ENCODE measurements around the gene LRRC43. TPM values are rescaled to one million over a fixed set of nuclear protein-coding genes. Genes with fewer than 3 reads are reported as not detected.
A peak's percentile ranks its signal among the peaks of the same experiment; 100 is the strongest.

LRRC43 gene
- total RNA-seq, 1 experiment from 2014 or later, result 0.46 TPM

- H3K4me3 Mint-ChIP-seq, result no peak overlapping the region
- TF ChIP-seq CTCF (conservative IDR thresholded peaks at IDR 0.05), result no peak
These were observed 45.2 kb upstream of the LRRC43 start for GRCh38 chr12:122137681-122138080.

More at GRCh38 chr12:122137681-122138080, 45.2 kb upstream of the LRRC43 start:
- Histone ChIP-seq H3K14ac (ENCODE audit: insufficient read depth, low read length) (no peak overlapping the region), H4K8ac (replicated peaks; ENCODE audit: insufficient read length, low read depth, low read length) (no peak overlapping the region), H3K9ac (ENCODE audit: extremely low read depth, insufficient read length, low read length) (no peak overlapping the region), H2AK5ac (ENCODE audit: insufficient read length, low read length) (no peak overlapping the region), H2AFZ (ENCODE audit: low read length) (no peak overlapping the region), H2BK12ac (ENCODE audit: insufficient read length, low read depth, low read length) (no peak overlapping the region), H3K18ac (ENCODE audit: insufficient read length, low read depth, low read length) (no peak overlapping the region), H3T11ph (ENCODE audit: low read length) (no peak overlapping the region), H3K27me3 (ENCODE audit: insufficient read depth, low read length) (no peaks in the 10 kb centered on the region), H2BK120ac (ENCODE audit: low read depth, low read length, poor library complexity, severe bottlenecking) (no peak overlapping the region), H4K91ac (ENCODE audit: insufficient read length, low read depth, low read length) (no peak overlapping the region), H2BK15ac (ENCODE audit: low read depth, low read length) (no peak overlapping the region), H3K4ac (ENCODE audit: low read depth, low read length) (no peak overlapping the region), H4K5ac (ENCODE audit: insufficient read length, low read depth, low read length) (no peak overlapping the region), H2BK20ac (ENCODE audit: low read depth, low read length, poor library complexity, severe bottlenecking) (no peak overlapping the region), H3K79me2 (ENCODE audit: insufficient read depth, low read length) (no peaks in the 10 kb centered on the region), H3K4me2 (ENCODE audit: insufficient read depth, insufficient read length, low read length) (no peak overlapping the region), H3K79me1 (ENCODE audit: insufficient read depth, low read depth, low read length, poor library complexity, severe bottlenecking) (no peaks in the 10 kb centered on the region), H3K56ac (ENCODE audit: insufficient read length, low read depth, low read length) (no peak overlapping the region), H3K23ac (ENCODE audit: insufficient read length, low read depth, low read length) (no peak overlapping the region), H2BK5ac (ENCODE audit: insufficient read length, low read length) (no peak overlapping the region), H4K20me1 (ENCODE audit: control insufficient read depth, insufficient read depth, insufficient read length) (no peaks in the 10 kb centered on the region), H3K9me3 (ENCODE audit: control insufficient read depth, low read depth, low read length) (peaks cover 11% of the 10 kb centered on the region), H3K4me1 (ENCODE audit: insufficient read depth, low read length) (no peaks in the 10 kb centered on the region), H3K27ac (ENCODE audit: insufficient read length, low read depth, low read length) (no peak overlapping the region), H3K23me2 (ENCODE audit: insufficient read length, low read depth, low read length, poor library complexity, severe bottlenecking) (no peaks in the 10 kb centered on the region)
- Mint-ChIP-seq H3K4me1 (peaks cover 0 to 13% of the 10 kb centered on the region in 2 experiments; a peak in 2 of 4 replicates), H3K27me3 (ENCODE audit: low read depth) (no peaks in the 10 kb centered on the region), H3K27ac (peak overlapping the region in 1 of 3 experiments; percentile 52; a peak in 1 of 7 replicates), H3K9me3 (peaks cover 13 to 16% of the 10 kb centered on the region in 2 experiments), H3K36me3 (ENCODE audit: insufficient read depth in 1 of 3, low read depth in 3 of 3) (peaks cover 47 to 56% (median 51%) of the 10 kb centered on the region in 3 experiments)
- peak; percentile 88 for DNase-seq
- WGBS (ENCODE audit: extremely low coverage, insufficient read length, low lambda C conversion rate), result no CpG with 5 or more reads among the region's 11 CpGs
